Stromal cell of bone marrow (primary cell): ENCODE results near the gene RBMS3.
"Not testable (repeated sequence)": the region's sequence is repeated elsewhere in the genome, so short reads cannot be mapped to it uniquely, and the experiment has no call there.

Experiments
- DNase-seq: peaks from one replicate; pipeline ENCODE4 v3.0.0-alpha.2; 2012; ENCODE audit warnings: low read depth

RBMS3 gene

GRCh38 chr3:30034246-30034991 is 753.5 kb downstream of the RBMS3 start:
- no peak for DNase-seq

- peak; percentile 18 for DNase-seq
Observed at GRCh38 chr3:30035935-30036567, 755.2 kb downstream of the RBMS3 start.

DNA sequence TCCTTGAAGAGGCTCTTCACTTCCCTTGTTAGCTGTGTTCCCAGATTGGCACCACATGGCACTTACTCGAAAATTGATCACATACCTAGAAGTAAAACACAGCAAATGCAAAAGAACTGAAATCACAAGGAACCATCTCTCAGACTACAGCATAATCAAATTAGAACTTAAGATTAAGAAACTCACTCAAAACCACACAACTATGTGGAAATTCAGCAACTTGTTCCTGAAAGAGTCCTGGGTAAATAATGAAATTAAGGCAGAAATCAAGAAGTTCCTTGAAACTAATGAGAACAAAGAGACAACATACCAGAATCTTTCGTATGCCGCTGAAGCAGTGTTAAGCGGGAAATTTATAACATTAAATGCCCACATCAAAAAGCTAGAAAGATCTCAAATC is 759.3 kb downstream of the RBMS3 start:
- no peak for DNase-seq

DNA sequence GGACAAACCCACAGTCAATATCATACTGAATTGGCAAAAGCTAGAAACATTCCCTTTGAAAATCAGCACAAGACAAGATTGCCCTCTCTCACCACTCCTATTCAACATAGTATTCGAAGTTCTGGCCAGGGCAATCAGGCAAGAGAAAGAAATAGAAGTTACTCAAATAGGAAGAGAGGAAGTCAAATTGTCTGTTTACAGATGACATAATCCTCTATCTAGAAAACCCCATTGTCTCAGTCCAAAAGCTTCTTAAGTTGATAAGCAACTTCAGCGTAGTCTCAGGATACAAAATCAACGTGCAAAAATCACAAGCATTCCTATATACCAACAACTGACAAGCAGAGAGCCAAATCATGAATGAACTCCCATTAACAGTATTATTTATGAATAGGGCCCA is 760.6 kb downstream of the RBMS3 start:
- not testable (repeated sequence) for DNase-seq

DNA sequence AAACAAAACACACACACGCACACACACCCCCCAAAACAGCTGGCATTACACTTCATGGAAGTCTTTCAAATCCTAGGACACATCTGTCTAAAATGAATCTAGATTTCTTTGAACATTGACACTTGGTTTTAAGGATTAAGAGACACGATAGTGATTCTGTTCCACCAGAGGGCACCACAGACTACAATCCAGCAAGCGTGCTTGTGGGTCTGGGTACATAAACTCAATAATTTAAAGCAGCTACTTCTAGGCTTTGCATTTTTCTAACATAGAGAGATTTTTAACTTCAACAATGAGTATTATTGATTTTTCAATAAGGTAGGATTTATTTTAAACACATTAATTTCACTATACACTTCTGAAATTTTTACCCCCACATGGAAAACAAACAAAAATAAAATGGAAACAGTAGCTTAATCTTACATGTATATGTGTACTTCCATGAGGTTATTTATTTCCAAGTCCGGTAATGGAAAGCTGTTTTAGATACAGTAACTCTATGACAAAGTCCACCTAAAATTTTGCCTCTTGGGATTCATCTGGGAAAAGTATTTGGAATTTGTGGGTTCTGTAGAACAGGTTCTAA is 761.5 kb downstream of the RBMS3 start:
- peak; percentile 49 for DNase-seq

- DNase-seq, result no peak
Observed at GRCh38 chr3:30042916-30043555, 762.2 kb downstream of the RBMS3 start.

- no peak for DNase-seq
Observed at GRCh38 chr3:30044515-30044914, 763.6 kb downstream of the RBMS3 start.

GRCh38 chr3:30048431-30048830 is 767.6 kb downstream of the RBMS3 start:
- DNase-seq, result no peak

DNA sequence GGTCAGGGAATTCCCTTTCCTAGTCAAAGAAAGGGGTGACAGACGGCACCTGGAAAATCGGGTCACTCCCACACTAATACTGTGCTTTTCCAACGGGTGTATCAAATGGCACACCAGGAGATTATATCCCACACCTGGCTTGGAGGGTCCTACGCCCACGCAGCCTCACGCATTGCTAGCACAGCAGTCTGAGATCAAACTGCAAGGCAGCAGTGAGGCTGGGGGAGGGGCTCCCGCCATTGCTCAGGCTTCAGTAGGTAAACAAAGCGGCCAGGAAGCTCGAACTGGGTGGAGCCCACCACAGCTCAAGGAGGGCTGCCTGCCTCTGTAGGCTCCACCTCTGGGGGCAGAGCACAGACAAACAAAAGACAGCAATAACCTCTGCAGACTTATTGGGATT is 769.2 kb downstream of the RBMS3 start:
- not testable (repeated sequence) for DNase-seq

DNA sequence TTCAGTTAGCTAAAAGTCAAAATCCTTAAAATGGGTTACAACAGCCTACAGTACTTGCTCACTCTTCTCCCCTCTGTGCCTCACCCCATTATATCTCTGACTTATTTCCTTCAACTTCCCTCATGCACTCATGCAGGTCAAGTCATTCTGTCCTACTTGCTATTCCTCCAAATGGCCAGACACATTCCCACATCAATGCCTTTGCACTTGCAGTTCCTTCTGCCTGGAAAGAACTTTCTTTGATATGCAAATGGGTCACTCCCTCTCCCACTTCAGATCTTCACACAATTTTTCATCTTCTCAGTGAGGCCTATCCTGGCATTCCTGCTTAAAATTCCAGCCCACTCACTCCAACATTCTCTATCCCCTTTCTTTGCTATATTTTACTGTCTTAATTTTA is 778.4 kb downstream of the RBMS3 start:
- DNase-seq, result no peak
